Measurements from ENCODE around the gene HSD11B2.

DNA sequence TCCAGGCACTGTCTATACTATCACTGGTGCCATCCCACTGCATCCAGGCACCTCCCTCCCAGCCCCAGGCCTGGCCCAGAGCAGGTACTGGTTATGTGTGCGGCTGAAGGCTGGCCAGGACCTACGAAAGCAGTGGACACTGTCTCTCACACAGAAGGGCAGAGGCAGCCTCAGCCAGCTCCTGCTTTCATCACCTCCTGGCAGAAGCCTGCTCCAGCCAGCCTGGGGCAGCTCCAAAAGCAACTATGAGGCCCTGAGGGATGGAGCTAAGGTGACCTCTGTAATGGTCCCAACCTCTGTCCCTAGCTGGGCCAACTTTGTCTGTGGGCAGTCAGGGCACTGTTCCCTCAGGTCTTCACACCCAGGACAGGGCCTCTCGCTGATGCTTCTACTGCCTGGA lies 18.8 kb downstream of the HSD11B2 start:
- TF ChIP-seq FOXM1 (IDR thresholded peaks at IDR 0.05; ENCODE audit: borderline replicate concordance) (no peak), SP1 (IDR thresholded peaks at IDR 0.05) (no peak), FOXK2 (IDR thresholded peaks at IDR 0.05) (no peak), ZNF384 (IDR thresholded peaks at IDR 0.05) (no peak), CTBP1 (IDR thresholded peaks at IDR 0.05; ENCODE audit: borderline replicate concordance) (no peak), FOXA1 (IDR thresholded peaks at IDR 0.05) (no peak)

All from HEK293T (cell line).